K562 (cell line): ENCODE data around the gene AGO3.

Experiments used
- BRCA1 ChIP-seq, 2 experiments: fragments of 450-650 bp in 1 of 2; sonication (generic) in 1 of 2; formaldehyde crosslinking in 1 of 2; IDR thresholded peaks; 2 replicates each; pipeline versions ENCODE4 v1.5.0 to v1.6.1; 2017 to 2020; ENCODE audit warnings: mild to moderate bottlenecking in 1 of 2, missing genetic modification reagents in 1 of 2
- EP300 ChIP-seq: IDR thresholded peaks from 2 replicates; pipeline ENCODE4 v1.6.1; 2012; ENCODE audit warnings: low read length, improper control_type of control experiment
- HNRNPK ChIP-seq: fragments of 200-400 bp; formaldehyde crosslinking; IDR thresholded peaks from one replicate; pipeline ENCODE4 v1.6.1; 2018; ENCODE audit warnings: mild to moderate bottlenecking, low read depth, low read length; ENCODE audit not compliant: poor library complexity, severe bottlenecking
- NFIC ChIP-seq: fragments of 450-650 bp; IDR thresholded peaks from 2 replicates; pipeline ENCODE4 v1.6.1; 2017; ENCODE audit warnings: mild to moderate bottlenecking, inconsistent platforms
- POLR2A ChIP-seq: fragments of 450-650 bp; conservative IDR thresholded peaks from 2 replicates; pipeline ENCODE4 v1.6.1; 2016
- RB1 ChIP-seq: fragments of 450-650 bp; IDR thresholded peaks from 2 replicates; pipeline ENCODE4 v1.6.1; 2017; ENCODE audit warnings: low read depth, mild to moderate bottlenecking
- SP1 ChIP-seq: sonication (generic); formaldehyde crosslinking; IDR thresholded peaks from 2 replicates; pipeline ENCODE4 v1.8.1; 2022; ENCODE audit warnings: mild to moderate bottlenecking, missing genetic modification reagents
- SPI1 ChIP-seq: IDR thresholded peaks from 2 replicates; pipeline ENCODE4 v1.6.1; 2011; ENCODE audit warnings: low read depth, low read length, control low read depth, borderline replicate concordance
- ZNF121 ChIP-seq: sonication (generic); formaldehyde crosslinking; conservative IDR thresholded peaks from 2 replicates; pipeline ENCODE4 v1.8.0; 2022; ENCODE audit warnings: missing genetic modification reagents
- ZNF318 ChIP-seq, 2 experiments: fragments of 450-650 bp; IDR thresholded peaks; 2 replicates each; pipeline ENCODE4 v1.6.1; 2016; ENCODE audit warnings: mild to moderate bottlenecking in 2 of 2, borderline replicate concordance in 1 of 2, low read depth in 1 of 2, moderate library complexity in 1 of 2

- no peak for TF ChIP-seq EP300
- TF ChIP-seq HNRNPK: no peak
- TF ChIP-seq POLR2A: no peak
- TF ChIP-seq SP1 (CRISPR knock-in tag): no peak
- TF ChIP-seq SPI1: no peak
- no peak for TF ChIP-seq NFIC
- TF ChIP-seq RB1: no peak
- TF ChIP-seq ZNF121 (CRISPR knock-in tag): no peak
- no peak for TF ChIP-seq BRCA1 (IDR thresholded peaks at IDR 0.05)
- no peak for TF ChIP-seq BRCA1 (CRISPR knock-in tag; IDR thresholded peaks at IDR 0.05)
- no peak for TF ChIP-seq ZNF318 (IDR thresholded peaks at IDR 0.05; ENCODE audit: borderline replicate concordance in 1 of 2, low read depth in 1 of 2)
These were observed 163.7 kb downstream of the AGO3 start for GRCh38 chr1:36094621-36095061.
